Stomach (tissue), 19 donors: Measurements from ENCODE around the gene MGAT4B. TPM values are rescaled to one million over a fixed set of nuclear protein-coding genes. Genes with fewer than 3 reads are reported as not detected.

Experiments
- DNase-seq, 2 donors: peaks; one replicate each; pipeline versions ENCODE4 v3.0.0 to v3.0.0-alpha.2; 2013 to 2019
- H3K27ac ChIP-seq, 5 donors: fragments of 200-600 bp in 4 of 5; sonication (generic) in 4 of 5; one replicate each; pipeline ENCODE4 v1.5.1; 2013 to 2019; ENCODE audit warnings: mild to moderate bottlenecking in 1 of 5, moderate library complexity in 1 of 5
- H3K27me3 ChIP-seq, 3 donors: fragments of 200-600 bp; sonication (generic); one replicate each; pipeline ENCODE4 v1.5.1; 2017 to 2019; ENCODE audit warnings: mixed run types in 1 of 3
- H3K36me3 ChIP-seq, 4 donors: fragments of 200-600 bp; sonication (generic); 1 replicate in 3 of 4; 2 replicates in 1 of 4; pipeline ENCODE4 v1.5.1; 2016 to 2019
- H3K4me1 ChIP-seq, 4 donors: fragments of 200-600 bp; sonication (generic); one replicate each; pipeline ENCODE4 v1.5.1; 2016 to 2019
- H3K4me3 ChIP-seq, 4 donors: fragments of 200-600 bp; sonication (generic) in 3 of 4; one replicate each; pipeline ENCODE4 v1.5.1; 2016 to 2019; ENCODE audit warnings: mild to moderate bottlenecking in 1 of 4
- H3K9me3 ChIP-seq, 4 donors: fragments of 200-600 bp; sonication (generic); one replicate each; pipeline ENCODE4 v1.5.1; 2016 to 2019
- EP300 ChIP-seq: sonication (generic); formaldehyde crosslinking; IDR thresholded peaks from one replicate; pipeline ENCODE4 v1.6.1; 2017; ENCODE audit warnings: antibody characterized with exemption
- POLR2A ChIP-seq, 4 donors: fragments of 450-650 bp; IDR thresholded peaks; one replicate each; pipeline ENCODE4 v1.6.1; 2016; ENCODE audit warnings: antibody characterized with exemption in 4 of 4, control low read depth in 2 of 4, mild to moderate bottlenecking in 1 of 4, moderate library complexity in 1 of 4
- POLR2AphosphoS5 ChIP-seq, 3 donors: sonication (generic); formaldehyde crosslinking; IDR thresholded peaks; one replicate each; pipeline ENCODE4 v1.6.1; 2016; ENCODE audit warnings: antibody characterized with exemption in 3 of 3
- WGBS, 5 donors: extraction: QIAGEN DNeasy Blood & Tissue Kit in 3 of 5; methylation state at CpG; one replicate each; pipeline versions ENCODE4 v1.1.5 to v1.1.7; 2013 to 2018; 5-methylcytosine and 5-hydroxymethylcytosine counted together
- intact Hi-C: fragments of 100-400 bp; cut with DNase I; formaldehyde crosslinking; loops from one replicate; pipeline ENCODE4 v1.15.1; 2023; ENCODE audit warnings: low total_unique reads
- long read RNA-seq, 10 donors: transcript quantifications; one replicate each; lab custom pipeline, GENCODE V29; 2026
- polyA plus RNA-seq, 3 donors: library from polyadenylated mRNA; stranded (reverse); fragments of 200-250 nt; gene quantifications; one replicate each; pipeline ENCODE4 v1.2.3, GENCODE V29; 2013
- total RNA-seq, 5 donors: library from RNA; depleted of rRNA; stranded (reverse); fragments of >200 nt; gene quantifications; one replicate each; pipeline versions ENCODE4 v1.1.0 to v1.2.3, GENCODE V29; 2014 to 2016
- TF ChIP-seq, protein P1 (sequence below), 7 experiments: fragments of 450-650 bp in 4 of 7; fragments of 200-600 bp in 3 of 7; sonication (generic) in 3 of 7; IDR thresholded peaks; one replicate each; pipeline ENCODE4 v1.5.1; 2016 to 2019; ENCODE audit warnings: antibody characterized with exemption in 7 of 7, control low read depth in 2 of 7, mild to moderate bottlenecking in 1 of 7
- donor health status: healthy with polysubstance abuse.
- donor health status: Bipolar disorder and iron deficiency.
- donor health status: healthy.

Gene MGAT4B
- total RNA-seq (100 to 1,000 TPM; 149 to 617 (median 206) TPM), polyA plus RNA-seq (100 to 1,000 TPM in 2 of 3 donors, 10 to 100 TPM in 1; 85.0 to 115 (median 101) TPM)
- long read RNA-seq, donor 1, transcript MGAT4B-201 (15 exons, 2,446 nt): major isoform, 5 of 12 reads
- long read RNA-seq, donor 1, partial matches to known transcripts: 6 of 12 reads
- long read RNA-seq, donor 1, other reads (novel, unspliced or antisense): 0 of 12 reads
- long read RNA-seq, donor 2, transcript MGAT4B-201 (15 exons, 2,446 nt): major isoform, 15 of 92 reads
- long read RNA-seq, donor 2, partial matches to known transcripts: 40 of 92 reads
- long read RNA-seq, donor 2, other reads (novel, unspliced or antisense): 35 of 92 reads
- long read RNA-seq, donor 3, transcript MGAT4B-201 (15 exons, 2,446 nt): major isoform, 13 of 29 reads
- long read RNA-seq, donor 3, partial matches to known transcripts: 0 of 29 reads
- long read RNA-seq, donor 3, other reads (novel, unspliced or antisense): 16 of 29 reads
- long read RNA-seq, donor 4, partial matches to known transcripts: 0 of 1 reads
- long read RNA-seq, donor 4, other reads (novel, unspliced or antisense): 0 of 1 reads
- long read RNA-seq, donor 5, transcript MGAT4B-201 (15 exons, 2,446 nt): major isoform, 12 of 23 reads
- long read RNA-seq, donor 5, partial matches to known transcripts: 10 of 23 reads
- long read RNA-seq, donor 5, other reads (novel, unspliced or antisense): 0 of 23 reads
- long read RNA-seq, donor 6, transcript MGAT4B-201 (15 exons, 2,446 nt): major isoform, 70 of 356 reads
- long read RNA-seq, donor 6, partial matches to known transcripts: 170 of 356 reads
- long read RNA-seq, donor 6, other reads (novel, unspliced or antisense): 112 of 356 reads
- long read RNA-seq, donor 7, transcript MGAT4B-201 (15 exons, 2,446 nt): major isoform, 22 of 29 reads
- long read RNA-seq, donor 7, partial matches to known transcripts: 0 of 29 reads
- long read RNA-seq, donor 7, other reads (novel, unspliced or antisense): 6 of 29 reads
- long read RNA-seq, donor 8, transcript MGAT4B-201 (15 exons, 2,446 nt): major isoform, 26 of 27 reads
- long read RNA-seq, donor 8, partial matches to known transcripts: 0 of 27 reads
- long read RNA-seq, donor 8, other reads (novel, unspliced or antisense): 0 of 27 reads
- long read RNA-seq, donor 9, transcript MGAT4B-201 (15 exons, 2,446 nt): major isoform, 10 of 12 reads
- long read RNA-seq, donor 9, partial matches to known transcripts: 0 of 12 reads
- long read RNA-seq, donor 9, other reads (novel, unspliced or antisense): 0 of 12 reads
- long read RNA-seq, donor 10, partial matches to known transcripts: 0 of 6 reads
- long read RNA-seq, donor 10, other reads (novel, unspliced or antisense): 0 of 6 reads

DNA sequence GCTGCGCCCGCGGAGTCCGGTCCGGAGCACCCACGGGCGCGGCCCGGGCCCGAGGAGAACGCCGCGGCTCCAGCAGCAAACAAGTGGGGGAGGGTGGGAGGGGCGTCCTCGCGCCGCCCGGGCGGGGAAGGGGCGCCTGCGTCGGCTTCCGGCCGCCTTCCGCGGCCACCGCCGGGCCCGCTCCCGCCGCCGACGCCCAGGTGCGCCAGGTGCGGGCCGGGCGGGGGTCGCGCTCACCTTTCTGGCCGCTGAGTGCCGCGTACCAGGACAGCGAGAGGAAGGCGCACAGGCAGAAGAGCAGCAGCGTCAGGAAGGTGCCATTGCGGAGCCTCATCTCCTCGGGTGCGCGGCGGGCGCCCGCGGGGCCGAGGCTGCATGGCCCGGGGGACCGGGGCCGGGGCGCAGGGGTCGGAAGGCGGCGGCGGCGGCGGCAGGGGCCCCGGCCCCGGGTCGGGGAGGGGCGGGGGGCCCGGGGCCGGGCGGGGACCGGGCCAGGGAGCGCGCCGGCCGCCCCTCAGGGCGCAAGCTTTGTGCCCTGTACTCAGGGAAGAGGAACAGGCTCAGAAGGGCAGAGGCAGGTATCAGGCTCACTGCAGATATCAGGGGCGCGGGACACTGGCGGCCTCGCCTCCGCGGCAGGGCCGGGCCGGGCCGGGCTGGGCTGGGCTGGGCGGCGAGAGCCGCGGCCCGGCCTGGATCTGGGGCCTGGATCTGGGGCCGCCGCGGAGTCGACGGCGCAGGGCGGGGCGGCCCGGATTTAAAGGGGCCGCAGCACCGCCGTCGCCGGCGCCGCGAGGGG lies at the start of gene MGAT4B:
MGAT4B (minus strand) TSS at position 617 of the 799 bp plus-strand sequence; CDS start at position 334, 283 bp downstream.
- Histone ChIP-seq H3K27me3 (no peaks in the 10 kb centered on the region), H3K4me3 (peak within 1 kb of the TSS; percentile 78 to 96 (median 92)), H3K9me3 (no peaks in the 10 kb centered on the region), H3K36me3 (peaks cover 2 to 11% (median 5%) of the 10 kb centered on the region in 4 donors), H3K27ac (peak within 1 kb of the TSS; percentile 94 to 99 (median 95)), H3K4me1 (peaks cover 52 to 59% (median 58%) of the 10 kb centered on the region in 4 donors)
- DNase-seq: peak; percentile 87 to 95
- intact Hi-C loops: no loop called here
- WGBS, 5 donors: 0 to 1% (median 1%) methylated on average over 21 to 108 of the region's 108 CpGs; no CpG with 5 or more reads in 1 of the 5 donors
- TF ChIP-seq EP300 (no peak), POLR2AphosphoS5 (IDR thresholded peaks at IDR 0.05) (peak in 2 of 3 donors; percentile 79 to 90)

DNA sequence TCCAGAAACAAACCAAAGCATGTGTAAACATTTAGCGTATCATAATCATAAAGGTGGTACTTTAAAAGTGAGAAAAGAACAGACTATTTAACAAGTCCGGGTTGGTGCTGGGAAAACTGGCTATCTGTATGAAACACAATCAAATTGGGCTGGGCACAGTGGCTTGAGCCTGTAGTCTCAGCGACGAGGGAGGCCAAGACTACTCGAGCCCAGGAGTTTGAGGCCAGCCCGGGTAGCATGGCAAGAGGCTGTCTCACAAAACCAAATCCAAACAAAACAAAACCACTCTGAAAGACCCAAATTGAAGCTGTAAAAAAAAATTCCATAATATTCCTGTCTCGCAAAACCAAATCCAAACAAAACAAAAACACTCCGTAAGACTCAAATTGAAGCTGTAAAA lies 47.7 kb upstream of the MGAT4B start:
- Histone ChIP-seq H3K27me3 (no peaks in the 10 kb centered on the region), H3K9me3 (no peaks in the 10 kb centered on the region), H3K36me3 (peaks cover 22 to 41% (median 41%) of the 10 kb centered on the region in 4 donors), H3K4me1 (peaks cover 0 to 22% (median 17%) of the 10 kb centered on the region in 4 donors), H3K27ac (no peak overlapping the region), H3K4me3 (no peak overlapping the region)
- TF ChIP-seq POLR2A (IDR thresholded peaks at IDR 0.05) (no peak), EP300 (no peak), POLR2AphosphoS5 (IDR thresholded peaks at IDR 0.05) (no peak)
- TF ChIP-seq, protein P1, sequence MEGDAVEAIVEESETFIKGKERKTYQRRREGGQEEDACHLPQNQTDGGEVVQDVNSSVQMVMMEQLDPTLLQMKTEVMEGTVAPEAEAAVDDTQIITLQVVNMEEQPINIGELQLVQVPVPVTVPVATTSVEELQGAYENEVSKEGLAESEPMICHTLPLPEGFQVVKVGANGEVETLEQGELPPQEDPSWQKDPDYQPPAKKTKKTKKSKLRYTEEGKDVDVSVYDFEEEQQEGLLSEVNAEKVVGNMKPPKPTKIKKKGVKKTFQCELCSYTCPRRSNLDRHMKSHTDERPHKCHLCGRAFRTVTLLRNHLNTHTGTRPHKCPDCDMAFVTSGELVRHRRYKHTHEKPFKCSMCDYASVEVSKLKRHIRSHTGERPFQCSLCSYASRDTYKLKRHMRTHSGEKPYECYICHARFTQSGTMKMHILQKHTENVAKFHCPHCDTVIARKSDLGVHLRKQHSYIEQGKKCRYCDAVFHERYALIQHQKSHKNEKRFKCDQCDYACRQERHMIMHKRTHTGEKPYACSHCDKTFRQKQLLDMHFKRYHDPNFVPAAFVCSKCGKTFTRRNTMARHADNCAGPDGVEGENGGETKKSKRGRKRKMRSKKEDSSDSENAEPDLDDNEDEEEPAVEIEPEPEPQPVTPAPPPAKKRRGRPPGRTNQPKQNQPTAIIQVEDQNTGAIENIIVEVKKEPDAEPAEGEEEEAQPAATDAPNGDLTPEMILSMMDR (IDR thresholded peaks at IDR 0.05): no peak
- intact Hi-C loops: no loop called here
- DNase-seq: no peak
- WGBS, 5 donors: 90 to 95% (median 92%) methylated on average over 8 of the region's 8 CpGs

DNA sequence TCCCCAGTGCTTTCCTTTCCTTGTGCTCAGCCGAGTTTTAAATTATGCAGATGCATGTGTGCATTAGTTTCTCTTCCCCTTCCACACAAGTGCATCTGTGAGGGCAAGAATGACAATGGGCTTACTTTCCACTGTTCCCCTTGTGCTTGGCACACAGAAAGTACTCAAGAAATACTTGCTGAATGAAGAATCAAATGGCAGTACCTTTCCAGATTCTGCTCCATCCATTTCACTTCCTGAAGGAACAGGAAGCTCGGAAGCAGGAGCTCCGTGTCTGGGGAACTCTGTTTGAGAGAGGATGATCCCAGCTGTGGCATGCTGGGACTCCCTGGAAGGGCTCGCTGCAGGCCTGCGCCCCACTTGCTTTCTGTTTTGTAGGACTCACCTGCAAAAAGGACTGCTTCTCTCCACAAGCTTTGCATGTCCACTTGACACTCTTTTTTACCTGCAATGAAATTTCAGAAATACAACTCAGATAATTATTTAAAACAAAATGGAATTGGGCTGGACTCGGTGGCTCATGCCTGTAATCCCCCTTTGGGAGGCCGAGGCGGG lies 46.4 kb upstream of the MGAT4B start:
- TF ChIP-seq EP300 (no peak), POLR2A (IDR thresholded peaks at IDR 0.05) (no peak), POLR2AphosphoS5 (IDR thresholded peaks at IDR 0.05) (no peak)
- TF ChIP-seq, protein P1 (IDR thresholded peaks at IDR 0.05): no peak
- H3K36me3 ChIP-seq: peaks cover 31 to 54% (median 53%) of the 10 kb centered on the region in 4 donors
- H3K9me3 ChIP-seq: no peaks in the 10 kb centered on the region
- intact Hi-C loops: no loop called here
- WGBS, 5 donors: 79 to 91% (median 85%) methylated on average over 8 of the region's 8 CpGs
- H3K27ac ChIP-seq: peak overlapping the region in 1 of 5 donors; percentile 20
- no peak overlapping the region for H3K4me3 ChIP-seq
- DNase-seq: no peak
- H3K27me3 ChIP-seq: no peaks in the 10 kb centered on the region
- H3K4me1 ChIP-seq: peaks cover 0 to 18% (median 12%) of the 10 kb centered on the region in 4 donors

DNA sequence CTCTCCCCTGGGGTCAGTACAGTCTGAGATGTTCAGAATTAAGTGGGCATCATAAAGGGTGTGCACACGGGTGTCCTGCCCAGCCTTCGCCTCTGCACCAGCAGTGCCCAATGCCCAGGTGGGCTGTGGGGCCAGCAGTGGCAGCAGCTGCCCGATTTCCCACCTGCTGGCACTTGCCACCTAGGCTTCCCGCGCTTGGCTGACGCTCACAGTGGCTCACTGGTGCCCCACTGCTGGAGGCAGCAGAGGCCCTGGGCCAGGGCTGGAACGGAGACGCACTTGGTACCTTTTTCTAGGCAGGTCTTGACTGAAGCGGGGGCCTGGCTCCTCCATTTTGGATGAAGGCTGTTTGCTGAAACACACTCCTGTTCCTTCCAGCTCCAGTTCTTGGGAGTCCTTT lies 35.0 kb upstream of the MGAT4B start:
- Histone ChIP-seq H3K4me3 (no peak overlapping the region), H3K27ac (no peak overlapping the region), H3K9me3 (no peaks in the 10 kb centered on the region), H3K4me1 (peaks cover under 1 to 12% (median 7%) of the 10 kb centered on the region in 4 donors), H3K27me3 (no peaks in the 10 kb centered on the region), H3K36me3 (peaks cover 27 to 97% (median 76%) of the 10 kb centered on the region in 4 donors)
- DNase-seq: no peak
- intact Hi-C loops: no loop called here
- TF ChIP-seq POLR2AphosphoS5 (IDR thresholded peaks at IDR 0.05) (no peak), POLR2A (IDR thresholded peaks at IDR 0.05) (no peak), EP300 (no peak)
- TF ChIP-seq, protein P1 (IDR thresholded peaks at IDR 0.05): no peak
- 89 to 95% (median 94%) methylated on average over 9 of the region's 9 CpGs for WGBS, 5 donors
